H1 (cell line): ENCODE results near the gene EHBP1. TPM values are rescaled to one million over a fixed set of nuclear protein-coding genes. Genes with fewer than 3 reads are reported as not detected.

Experiments used
- BRCA1 ChIP-seq: IDR thresholded peaks from 2 replicates; pipeline ENCODE4 v1.6.1; 2012; ENCODE audit warnings: low read depth, low read length, improper control_type of control experiment
- CBX8 ChIP-seq: fragments of 300-800, 300-1000 bp; sonication (generic); IDR thresholded peaks from 2 replicates; pipeline ENCODE4 v1.7.1; 2016; ENCODE audit warnings: low read depth, low read length, borderline replicate concordance
- JUN ChIP-seq: IDR thresholded peaks from 2 replicates; pipeline ENCODE4 v1.6.1; 2011; ENCODE audit warnings: low read depth, mild to moderate bottlenecking, improper control_type of control experiment, low read length
- JUND ChIP-seq: IDR thresholded peaks from 2 replicates; pipeline ENCODE4 v1.6.1; 2011; ENCODE audit warnings: mild to moderate bottlenecking, improper control_type of control experiment, low read length
- polyA plus RNA-seq, 7 experiments: library from polyadenylated mRNA; depleted of rRNA in 3 of 7; stranded (reverse) in 5 of 7; unstranded in 2 of 7; fragments of >200 nt in 5 of 7; fragments of 200-250 nt in 2 of 7; gene quantifications; 1 replicate in 5 of 7; 2 replicates in 1 of 7; 4 replicates in 1 of 7; pipeline versions ENCODE4 v1.2.1 to v1.2.3, GENCODE V29; 2011 to 2013; ENCODE audit warnings: missing spikeins in 2 of 7, mixed read lengths in 2 of 7
- total RNA-seq: library from RNA; stranded (reverse); fragmentation: NEBNext Ultra II Directional; extraction: Animal tissue kit (Norgen Biotek cat#: 25700); gene quantifications from 2 replicates; pipeline ENCODE4 v1.2.1, GENCODE V29; 2021
- TF ChIP-seq, protein P1 (sequence below): fragments of 300-600 bp; sonication (generic); IDR thresholded peaks from 2 replicates; pipeline ENCODE4 v1.7.1; 2012; ENCODE audit warnings: low read length, moderate library complexity, mild to moderate bottlenecking, inconsistent platforms; ENCODE audit not compliant: insufficient replicate concordance
- TF ChIP-seq, protein P2 (sequence below): IDR thresholded peaks from 2 replicates; pipeline ENCODE4 v1.6.1; 2012; ENCODE audit warnings: inconsistent platforms
- TF ChIP-seq, protein P3 (sequence below): IDR thresholded peaks from 2 replicates; pipeline ENCODE4 v1.6.1; 2012; ENCODE audit warnings: inconsistent platforms

The EHBP1 gene
- total and polyA plus RNA-seq, 2 of the 8 experiments (the other 6 are each of a cell fraction or from before 2014, with no cell fraction given): 12.0 to 64.1 TPM

DNA sequence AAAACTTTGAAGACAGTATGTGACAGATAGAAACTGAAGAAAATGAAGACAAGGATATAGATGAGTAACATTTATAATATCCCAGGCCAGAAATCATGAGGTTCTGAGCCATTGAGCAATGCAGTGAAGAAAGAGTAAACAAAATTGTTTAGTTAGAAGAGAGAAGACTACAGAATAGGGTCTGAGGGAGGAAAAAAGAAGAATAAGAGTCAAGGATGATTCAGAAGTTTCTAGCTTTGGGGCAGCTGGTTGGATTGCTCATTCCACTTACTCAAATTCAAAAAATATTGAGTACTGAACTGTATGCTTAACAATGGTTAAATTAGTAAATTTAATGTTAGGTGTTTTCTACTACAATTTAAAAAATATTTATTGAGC, 190.1 kb downstream of the EHBP1 start (continued):
- TF ChIP-seq, protein P1, sequence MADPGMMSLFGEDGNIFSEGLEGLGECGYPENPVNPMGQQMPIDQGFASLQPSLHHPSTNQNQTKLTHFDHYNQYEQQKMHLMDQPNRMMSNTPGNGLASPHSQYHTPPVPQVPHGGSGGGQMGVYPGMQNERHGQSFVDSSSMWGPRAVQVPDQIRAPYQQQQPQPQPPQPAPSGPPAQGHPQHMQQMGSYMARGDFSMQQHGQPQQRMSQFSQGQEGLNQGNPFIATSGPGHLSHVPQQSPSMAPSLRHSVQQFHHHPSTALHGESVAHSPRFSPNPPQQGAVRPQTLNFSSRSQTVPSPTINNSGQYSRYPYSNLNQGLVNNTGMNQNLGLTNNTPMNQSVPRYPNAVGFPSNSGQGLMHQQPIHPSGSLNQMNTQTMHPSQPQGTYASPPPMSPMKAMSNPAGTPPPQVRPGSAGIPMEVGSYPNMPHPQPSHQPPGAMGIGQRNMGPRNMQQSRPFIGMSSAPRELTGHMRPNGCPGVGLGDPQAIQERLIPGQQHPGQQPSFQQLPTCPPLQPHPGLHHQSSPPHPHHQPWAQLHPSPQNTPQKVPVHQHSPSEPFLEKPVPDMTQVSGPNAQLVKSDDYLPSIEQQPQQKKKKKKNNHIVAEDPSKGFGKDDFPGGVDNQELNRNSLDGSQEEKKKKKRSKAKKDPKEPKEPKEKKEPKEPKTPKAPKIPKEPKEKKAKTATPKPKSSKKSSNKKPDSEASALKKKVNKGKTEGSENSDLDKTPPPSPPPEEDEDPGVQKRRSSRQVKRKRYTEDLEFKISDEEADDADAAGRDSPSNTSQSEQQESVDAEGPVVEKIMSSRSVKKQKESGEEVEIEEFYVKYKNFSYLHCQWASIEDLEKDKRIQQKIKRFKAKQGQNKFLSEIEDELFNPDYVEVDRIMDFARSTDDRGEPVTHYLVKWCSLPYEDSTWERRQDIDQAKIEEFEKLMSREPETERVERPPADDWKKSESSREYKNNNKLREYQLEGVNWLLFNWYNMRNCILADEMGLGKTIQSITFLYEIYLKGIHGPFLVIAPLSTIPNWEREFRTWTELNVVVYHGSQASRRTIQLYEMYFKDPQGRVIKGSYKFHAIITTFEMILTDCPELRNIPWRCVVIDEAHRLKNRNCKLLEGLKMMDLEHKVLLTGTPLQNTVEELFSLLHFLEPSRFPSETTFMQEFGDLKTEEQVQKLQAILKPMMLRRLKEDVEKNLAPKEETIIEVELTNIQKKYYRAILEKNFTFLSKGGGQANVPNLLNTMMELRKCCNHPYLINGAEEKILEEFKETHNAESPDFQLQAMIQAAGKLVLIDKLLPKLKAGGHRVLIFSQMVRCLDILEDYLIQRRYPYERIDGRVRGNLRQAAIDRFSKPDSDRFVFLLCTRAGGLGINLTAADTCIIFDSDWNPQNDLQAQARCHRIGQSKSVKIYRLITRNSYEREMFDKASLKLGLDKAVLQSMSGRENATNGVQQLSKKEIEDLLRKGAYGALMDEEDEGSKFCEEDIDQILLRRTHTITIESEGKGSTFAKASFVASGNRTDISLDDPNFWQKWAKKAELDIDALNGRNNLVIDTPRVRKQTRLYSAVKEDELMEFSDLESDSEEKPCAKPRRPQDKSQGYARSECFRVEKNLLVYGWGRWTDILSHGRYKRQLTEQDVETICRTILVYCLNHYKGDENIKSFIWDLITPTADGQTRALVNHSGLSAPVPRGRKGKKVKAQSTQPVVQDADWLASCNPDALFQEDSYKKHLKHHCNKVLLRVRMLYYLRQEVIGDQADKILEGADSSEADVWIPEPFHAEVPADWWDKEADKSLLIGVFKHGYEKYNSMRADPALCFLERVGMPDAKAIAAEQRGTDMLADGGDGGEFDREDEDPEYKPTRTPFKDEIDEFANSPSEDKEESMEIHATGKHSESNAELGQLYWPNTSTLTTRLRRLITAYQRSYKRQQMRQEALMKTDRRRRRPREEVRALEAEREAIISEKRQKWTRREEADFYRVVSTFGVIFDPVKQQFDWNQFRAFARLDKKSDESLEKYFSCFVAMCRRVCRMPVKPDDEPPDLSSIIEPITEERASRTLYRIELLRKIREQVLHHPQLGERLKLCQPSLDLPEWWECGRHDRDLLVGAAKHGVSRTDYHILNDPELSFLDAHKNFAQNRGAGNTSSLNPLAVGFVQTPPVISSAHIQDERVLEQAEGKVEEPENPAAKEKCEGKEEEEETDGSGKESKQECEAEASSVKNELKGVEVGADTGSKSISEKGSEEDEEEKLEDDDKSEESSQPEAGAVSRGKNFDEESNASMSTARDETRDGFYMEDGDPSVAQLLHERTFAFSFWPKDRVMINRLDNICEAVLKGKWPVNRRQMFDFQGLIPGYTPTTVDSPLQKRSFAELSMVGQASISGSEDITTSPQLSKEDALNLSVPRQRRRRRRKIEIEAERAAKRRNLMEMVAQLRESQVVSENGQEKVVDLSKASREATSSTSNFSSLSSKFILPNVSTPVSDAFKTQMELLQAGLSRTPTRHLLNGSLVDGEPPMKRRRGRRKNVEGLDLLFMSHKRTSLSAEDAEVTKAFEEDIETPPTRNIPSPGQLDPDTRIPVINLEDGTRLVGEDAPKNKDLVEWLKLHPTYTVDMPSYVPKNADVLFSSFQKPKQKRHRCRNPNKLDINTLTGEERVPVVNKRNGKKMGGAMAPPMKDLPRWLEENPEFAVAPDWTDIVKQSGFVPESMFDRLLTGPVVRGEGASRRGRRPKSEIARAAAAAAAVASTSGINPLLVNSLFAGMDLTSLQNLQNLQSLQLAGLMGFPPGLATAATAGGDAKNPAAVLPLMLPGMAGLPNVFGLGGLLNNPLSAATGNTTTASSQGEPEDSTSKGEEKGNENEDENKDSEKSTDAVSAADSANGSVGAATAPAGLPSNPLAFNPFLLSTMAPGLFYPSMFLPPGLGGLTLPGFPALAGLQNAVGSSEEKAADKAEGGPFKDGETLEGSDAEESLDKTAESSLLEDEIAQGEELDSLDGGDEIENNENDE: no peak
- TF ChIP-seq JUND: no peak
- TF ChIP-seq, protein P2, sequence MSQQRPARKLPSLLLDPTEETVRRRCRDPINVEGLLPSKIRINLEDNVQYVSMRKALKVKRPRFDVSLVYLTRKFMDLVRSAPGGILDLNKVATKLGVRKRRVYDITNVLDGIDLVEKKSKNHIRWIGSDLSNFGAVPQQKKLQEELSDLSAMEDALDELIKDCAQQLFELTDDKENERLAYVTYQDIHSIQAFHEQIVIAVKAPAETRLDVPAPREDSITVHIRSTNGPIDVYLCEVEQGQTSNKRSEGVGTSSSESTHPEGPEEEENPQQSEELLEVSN: no peak
- TF ChIP-seq JUN: no peak
- TF ChIP-seq CBX8: no peak
- TF ChIP-seq, protein P3, sequence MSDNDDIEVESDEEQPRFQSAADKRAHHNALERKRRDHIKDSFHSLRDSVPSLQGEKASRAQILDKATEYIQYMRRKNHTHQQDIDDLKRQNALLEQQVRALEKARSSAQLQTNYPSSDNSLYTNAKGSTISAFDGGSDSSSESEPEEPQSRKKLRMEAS: no peak
- no peak for TF ChIP-seq BRCA1
